Neural cell (in vitro differentiated cells): ENCODE results near the gene U2SURP.

Source experiments
- EP300 ChIP-seq: fragments of 450-650 bp; conservative IDR thresholded peaks from 2 replicates; pipeline ENCODE4 v1.6.1; 2014; ENCODE audit warnings: antibody characterized with exemption, mild to moderate bottlenecking, moderate library complexity; ENCODE audit not compliant: poor library complexity, severe bottlenecking
- EZH2 ChIP-seq: fragments of 200-600, 300-800 bp; shearing (Covaris generic), sonication (generic); IDR thresholded peaks from 2 replicates; pipeline ENCODE4 v1.6.1; 2014; ENCODE audit warnings: antibody characterized with exemption, low read length, borderline replicate concordance, mild to moderate bottlenecking; ENCODE audit not compliant: insufficient read depth, poor library complexity, severe bottlenecking
- POLR2AphosphoS5 ChIP-seq: IDR thresholded peaks from 2 replicates; pipeline ENCODE4 v1.6.1; 2012
- RAD21 ChIP-seq: fragments of 450-650 bp; conservative IDR thresholded peaks from 2 replicates; pipeline ENCODE4 v1.6.1; 2014; ENCODE audit warnings: antibody characterized with exemption, mild to moderate bottlenecking, moderate library complexity
- TAF1 ChIP-seq: IDR thresholded peaks from 2 replicates; pipeline ENCODE4 v1.6.1; 2012; ENCODE audit warnings: low read depth
- TF ChIP-seq, protein P1 (sequence below): fragments of 450-650 bp; IDR thresholded peaks from 2 replicates; pipeline ENCODE4 v1.5.1; 2014; ENCODE audit warnings: antibody characterized with exemption, mild to moderate bottlenecking, moderate library complexity; ENCODE audit not compliant: poor library complexity, severe bottlenecking

DNA sequence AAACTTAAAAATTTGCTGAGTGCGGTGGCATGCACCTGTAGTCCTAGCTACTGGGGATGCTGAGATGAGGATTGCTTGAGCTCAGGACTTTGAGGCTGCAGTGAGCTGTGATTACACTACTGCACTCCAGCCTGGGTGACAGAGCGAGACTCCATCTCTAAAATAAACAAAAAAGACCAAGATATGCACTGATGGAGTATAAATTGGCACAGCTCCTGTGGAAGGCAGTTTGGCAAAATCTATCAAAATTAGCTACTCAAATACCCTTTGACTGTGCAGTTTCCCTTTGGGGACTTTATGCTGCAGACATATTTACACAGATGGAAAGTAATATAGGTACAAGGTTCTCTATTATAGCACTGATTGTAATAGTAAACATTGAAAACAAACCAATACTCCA is 18.1 kb upstream of the U2SURP start:
- TF ChIP-seq, protein P1, sequence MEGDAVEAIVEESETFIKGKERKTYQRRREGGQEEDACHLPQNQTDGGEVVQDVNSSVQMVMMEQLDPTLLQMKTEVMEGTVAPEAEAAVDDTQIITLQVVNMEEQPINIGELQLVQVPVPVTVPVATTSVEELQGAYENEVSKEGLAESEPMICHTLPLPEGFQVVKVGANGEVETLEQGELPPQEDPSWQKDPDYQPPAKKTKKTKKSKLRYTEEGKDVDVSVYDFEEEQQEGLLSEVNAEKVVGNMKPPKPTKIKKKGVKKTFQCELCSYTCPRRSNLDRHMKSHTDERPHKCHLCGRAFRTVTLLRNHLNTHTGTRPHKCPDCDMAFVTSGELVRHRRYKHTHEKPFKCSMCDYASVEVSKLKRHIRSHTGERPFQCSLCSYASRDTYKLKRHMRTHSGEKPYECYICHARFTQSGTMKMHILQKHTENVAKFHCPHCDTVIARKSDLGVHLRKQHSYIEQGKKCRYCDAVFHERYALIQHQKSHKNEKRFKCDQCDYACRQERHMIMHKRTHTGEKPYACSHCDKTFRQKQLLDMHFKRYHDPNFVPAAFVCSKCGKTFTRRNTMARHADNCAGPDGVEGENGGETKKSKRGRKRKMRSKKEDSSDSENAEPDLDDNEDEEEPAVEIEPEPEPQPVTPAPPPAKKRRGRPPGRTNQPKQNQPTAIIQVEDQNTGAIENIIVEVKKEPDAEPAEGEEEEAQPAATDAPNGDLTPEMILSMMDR, result no peak
- TF ChIP-seq EZH2 (no peak), POLR2AphosphoS5 (no peak), TAF1 (no peak), RAD21 (no peak), EP300 (no peak)
